ENCODE data around the gene MFAP2.

- no peak for TF ChIP-seq CTCF (IDR thresholded peaks at IDR 0.05)
- no peak for TF ChIP-seq POLR2A (IDR thresholded peaks at IDR 0.05)
Measured at GRCh38 chr1:16966282-16966681, 14.1 kb downstream of the MFAP2 start.

Measured in heart left ventricle (tissue), 13 donors.